Measurements from ENCODE around the gene MRRF.

Gene MRRF

DNA sequence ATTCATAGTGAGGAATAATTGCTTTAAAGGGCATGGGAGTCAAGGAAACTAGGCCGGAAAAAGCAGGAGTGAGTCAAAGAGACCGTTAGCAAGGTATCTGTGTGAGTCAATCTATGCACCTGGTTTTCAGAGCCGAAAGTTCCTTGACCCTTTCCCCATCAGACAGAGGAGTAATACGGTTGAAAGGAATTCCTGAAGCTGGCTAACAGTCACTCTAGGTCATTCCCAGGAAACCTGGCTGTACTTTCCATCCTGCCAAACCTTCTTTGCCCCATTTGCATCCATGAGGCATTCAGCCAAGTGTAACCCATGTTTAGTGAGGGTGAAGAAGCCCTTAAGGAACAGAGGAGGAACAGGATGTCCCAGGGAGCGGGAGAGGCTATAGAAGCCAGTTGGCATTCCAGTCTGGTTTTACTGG is 16.2 kb upstream of the MRRF start:
- no peak for DNase-seq (ENCODE audit: extremely low read depth, low read depth)
- TF ChIP-seq, protein P1, sequence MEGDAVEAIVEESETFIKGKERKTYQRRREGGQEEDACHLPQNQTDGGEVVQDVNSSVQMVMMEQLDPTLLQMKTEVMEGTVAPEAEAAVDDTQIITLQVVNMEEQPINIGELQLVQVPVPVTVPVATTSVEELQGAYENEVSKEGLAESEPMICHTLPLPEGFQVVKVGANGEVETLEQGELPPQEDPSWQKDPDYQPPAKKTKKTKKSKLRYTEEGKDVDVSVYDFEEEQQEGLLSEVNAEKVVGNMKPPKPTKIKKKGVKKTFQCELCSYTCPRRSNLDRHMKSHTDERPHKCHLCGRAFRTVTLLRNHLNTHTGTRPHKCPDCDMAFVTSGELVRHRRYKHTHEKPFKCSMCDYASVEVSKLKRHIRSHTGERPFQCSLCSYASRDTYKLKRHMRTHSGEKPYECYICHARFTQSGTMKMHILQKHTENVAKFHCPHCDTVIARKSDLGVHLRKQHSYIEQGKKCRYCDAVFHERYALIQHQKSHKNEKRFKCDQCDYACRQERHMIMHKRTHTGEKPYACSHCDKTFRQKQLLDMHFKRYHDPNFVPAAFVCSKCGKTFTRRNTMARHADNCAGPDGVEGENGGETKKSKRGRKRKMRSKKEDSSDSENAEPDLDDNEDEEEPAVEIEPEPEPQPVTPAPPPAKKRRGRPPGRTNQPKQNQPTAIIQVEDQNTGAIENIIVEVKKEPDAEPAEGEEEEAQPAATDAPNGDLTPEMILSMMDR (IDR thresholded peaks at IDR 0.05; ENCODE audit: low read depth, low read length) = no peak

DNA sequence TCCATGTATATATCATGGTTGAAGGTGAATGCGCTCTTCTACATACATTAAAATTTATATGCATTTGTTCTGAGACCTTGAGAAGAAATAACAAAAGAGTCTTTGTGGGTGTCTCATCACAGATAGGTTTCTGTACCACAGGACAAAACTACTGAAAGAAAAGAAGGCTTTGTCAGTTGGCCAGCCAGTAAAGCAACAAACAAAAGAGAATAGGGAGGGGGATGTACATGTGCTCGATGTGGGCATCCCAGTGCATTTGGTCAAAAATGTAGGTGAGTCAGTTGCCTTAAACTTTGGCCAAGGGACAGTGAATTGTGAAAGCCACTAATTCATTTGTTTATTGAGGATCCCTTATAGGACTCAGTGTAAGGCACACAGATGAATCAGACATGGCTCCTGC is 13.3 kb upstream of the MRRF start:
- DNase-seq (ENCODE audit: extremely low read depth, low read depth) = no peak
- TF ChIP-seq, protein P1 (IDR thresholded peaks at IDR 0.05; ENCODE audit: low read depth, low read length) = no peak

DNA sequence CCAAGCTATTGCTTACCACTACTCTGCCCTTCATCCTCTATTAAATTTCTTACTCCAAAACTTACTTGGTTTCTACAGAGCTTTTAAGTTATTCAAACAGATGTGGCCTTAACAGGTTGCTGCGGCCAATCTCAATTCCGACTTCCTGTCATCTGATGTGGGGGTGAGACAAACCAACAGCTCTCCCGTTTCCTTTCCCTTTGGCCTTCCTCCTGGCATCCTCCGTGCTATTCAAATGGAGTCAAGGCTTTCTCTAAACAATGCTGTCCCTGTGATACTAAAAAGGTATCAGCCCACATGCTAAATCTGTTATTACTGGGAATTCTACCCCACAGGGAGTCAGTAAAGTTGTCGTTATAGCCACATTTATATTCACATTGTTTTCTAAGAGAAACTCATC is 11.9 kb upstream of the MRRF start:
- TF ChIP-seq, protein P1 (IDR thresholded peaks at IDR 0.05; ENCODE audit: low read depth, low read length) = no peak
- no peak for DNase-seq (ENCODE audit: extremely low read depth, low read depth)

DNA sequence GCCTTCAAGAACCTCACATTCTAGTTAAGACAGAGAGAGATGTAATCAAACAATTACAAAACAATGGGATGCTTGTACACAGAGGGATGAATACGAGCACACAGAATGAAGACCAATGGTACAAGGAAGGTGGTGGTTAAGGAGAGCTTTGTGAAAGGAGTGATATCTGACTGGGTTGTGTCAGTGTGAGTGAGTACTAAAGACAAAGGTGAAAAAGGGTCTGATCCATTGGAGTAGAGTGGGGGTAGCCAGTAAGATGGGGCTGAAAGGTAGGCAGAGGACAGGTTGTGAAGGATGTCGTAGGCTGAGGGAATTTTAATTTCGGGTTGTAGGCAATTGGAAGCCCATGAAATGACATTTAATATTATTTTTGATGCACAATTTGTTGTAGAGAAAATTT is 9.9 kb upstream of the MRRF start:
- DNase-seq (ENCODE audit: extremely low read depth, low read depth) = no peak
- TF ChIP-seq, protein P1 (IDR thresholded peaks at IDR 0.05; ENCODE audit: low read depth, low read length) = no peak

DNA sequence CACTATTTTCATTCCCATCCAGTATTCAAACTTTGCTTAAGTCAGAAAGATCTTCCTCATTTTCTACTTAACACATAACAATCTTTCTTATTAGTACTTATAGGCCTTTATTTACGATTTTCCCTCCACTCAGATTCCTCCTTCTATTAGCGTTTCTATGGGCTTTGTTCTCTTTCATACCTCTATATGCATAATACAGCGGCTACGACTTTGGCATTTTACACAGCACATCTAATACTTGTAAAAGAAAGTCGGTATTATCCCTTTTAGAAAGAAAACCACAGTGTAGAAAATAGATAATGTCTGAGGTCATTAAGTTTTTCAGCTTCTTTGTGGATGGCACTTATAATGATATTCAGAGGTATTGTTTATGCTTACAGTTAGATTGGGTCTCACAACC is 8.5 kb upstream of the MRRF start:
- TF ChIP-seq, protein P1 (IDR thresholded peaks at IDR 0.05; ENCODE audit: low read depth, low read length) = no peak
- DNase-seq (ENCODE audit: extremely low read depth, low read depth) = no peak

DNA sequence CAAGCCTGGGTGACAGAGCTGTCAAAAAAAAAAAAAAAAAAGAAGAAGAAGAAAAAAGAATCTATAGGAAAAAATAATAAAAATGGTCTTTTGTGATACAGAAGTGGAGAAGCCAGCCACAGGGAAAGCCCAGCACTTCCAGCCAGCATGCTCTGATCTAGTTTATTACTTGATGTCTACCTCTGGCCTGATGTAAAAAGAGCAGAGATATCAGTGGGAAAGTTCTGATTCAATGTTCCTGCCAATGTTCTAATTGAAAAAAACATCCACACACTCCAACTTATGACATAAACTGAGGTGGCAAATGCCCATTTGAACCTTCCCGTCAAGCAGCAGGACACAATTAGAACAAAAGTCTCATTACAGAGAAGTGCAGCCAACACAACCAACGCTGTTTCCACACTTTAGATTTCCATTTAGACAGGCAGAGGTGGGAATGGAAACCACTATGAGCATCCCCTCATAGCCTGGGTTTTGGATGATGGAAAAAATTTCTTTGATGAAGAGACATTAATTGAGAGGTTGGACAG is 5.7 kb upstream of the MRRF start:
- TF ChIP-seq, protein P1 (IDR thresholded peaks at IDR 0.05; ENCODE audit: low read depth, low read length) = no peak
- no peak for DNase-seq (ENCODE audit: extremely low read depth, low read depth)

DNA sequence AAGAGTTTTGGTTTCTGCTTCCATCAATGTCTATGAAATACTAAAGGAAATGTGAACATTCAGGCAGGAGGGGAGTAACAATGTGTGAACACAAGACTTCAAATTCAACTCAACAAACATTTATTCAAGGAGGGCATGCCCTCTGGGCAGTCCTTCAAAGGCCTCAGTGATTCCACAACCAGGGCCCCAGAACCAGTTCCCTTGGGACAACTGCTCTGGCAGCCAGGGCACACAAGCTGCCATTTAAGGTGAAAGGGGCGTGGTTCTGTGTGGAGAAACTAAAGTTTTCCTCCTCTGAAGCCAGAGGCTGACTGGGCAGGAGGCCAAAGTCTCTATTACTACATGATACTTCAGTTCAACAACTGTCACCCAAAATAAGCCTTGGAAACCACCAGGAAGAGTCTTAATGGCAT is 3.2 kb upstream of the MRRF start:
- TF ChIP-seq, protein P1 (IDR thresholded peaks at IDR 0.05; ENCODE audit: low read depth, low read length) = no peak
- DNase-seq (ENCODE audit: extremely low read depth, low read depth) = no peak
